Measurements from ENCODE around the gene BCLAF1.
A peak's percentile ranks its signal among the peaks of the same experiment; 100 is the strongest.

BCLAF1 gene

GRCh38 chr6:136290410-136291010, 864 bp upstream of the BCLAF1 start:
- peak; percentile 91 for DNase-seq (ENCODE audit: low spot score)
- no peak for TF ChIP-seq CTCF (IDR thresholded peaks at IDR 0.05)
- peak overlapping the region; percentile 85 for H3K4me3 ChIP-seq
- peak overlapping the region; percentile 98 to 100 for H3K27ac ChIP-seq

GRCh38 chr6:136289327-136289578, 393 bp downstream of the BCLAF1 start:
- TF ChIP-seq CTCF (IDR thresholded peaks at IDR 0.05), result no peak
- peak; percentile 94 for DNase-seq (ENCODE audit: low spot score)
- Histone ChIP-seq H3K4me3 (peak overlapping the region; percentile 85), H3K27ac (peak overlapping the region; percentile 98 to 100)

DNA sequence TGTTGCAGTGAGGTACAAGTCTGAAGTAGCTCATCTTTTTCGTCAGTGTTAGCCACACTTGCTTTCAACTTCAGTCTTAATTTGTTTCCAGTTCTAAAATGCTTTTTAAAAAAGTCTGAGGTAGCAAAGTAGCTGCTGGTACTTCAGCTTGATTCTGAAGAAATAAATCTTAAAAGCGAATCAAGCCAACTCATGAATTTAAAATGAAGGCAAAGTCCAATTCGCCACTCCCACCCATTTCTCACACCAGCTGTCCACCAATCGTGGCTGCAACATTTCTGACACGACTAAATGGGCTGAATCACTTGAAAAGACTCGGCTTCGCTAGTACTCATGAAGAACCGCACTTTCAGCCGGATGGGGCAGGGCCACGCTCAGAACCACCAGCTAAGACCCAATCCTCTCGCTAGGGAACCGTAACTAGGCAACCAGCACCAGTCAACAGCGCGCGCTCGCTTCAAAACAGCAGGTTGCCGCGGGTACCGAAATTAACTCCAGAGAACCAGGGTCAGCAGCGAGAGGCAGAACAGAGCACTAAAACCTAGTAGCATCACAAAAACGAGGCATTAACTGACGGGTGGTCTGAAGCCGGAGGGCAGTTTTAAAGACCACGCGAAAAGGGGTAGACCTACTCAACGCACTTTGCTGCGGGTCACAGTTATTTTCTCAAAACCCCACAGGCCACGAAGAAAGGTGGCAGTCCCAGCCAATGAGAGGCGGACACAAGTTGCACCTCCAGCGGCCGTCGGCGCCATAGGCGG, 900 bp downstream of the BCLAF1 start:
- no peak for TF ChIP-seq CTCF (IDR thresholded peaks at IDR 0.05)
- Histone ChIP-seq H3K27ac (peak overlapping the region; percentile 98 to 100), H3K4me3 (peak overlapping the region; percentile 85)
- peak; percentile 96 for DNase-seq (ENCODE audit: low spot score)

- peak overlapping the region; percentile 25 for H3K4me3 ChIP-seq
- no peak for DNase-seq (ENCODE audit: low spot score)
- TF ChIP-seq CTCF (IDR thresholded peaks at IDR 0.05), result no peak
- H3K27ac ChIP-seq, result peak overlapping the region in 1 of 2 donors; percentile 29
Observed at GRCh38 chr6:136284909-136285308, 4.7 kb downstream of the BCLAF1 start.

DNA sequence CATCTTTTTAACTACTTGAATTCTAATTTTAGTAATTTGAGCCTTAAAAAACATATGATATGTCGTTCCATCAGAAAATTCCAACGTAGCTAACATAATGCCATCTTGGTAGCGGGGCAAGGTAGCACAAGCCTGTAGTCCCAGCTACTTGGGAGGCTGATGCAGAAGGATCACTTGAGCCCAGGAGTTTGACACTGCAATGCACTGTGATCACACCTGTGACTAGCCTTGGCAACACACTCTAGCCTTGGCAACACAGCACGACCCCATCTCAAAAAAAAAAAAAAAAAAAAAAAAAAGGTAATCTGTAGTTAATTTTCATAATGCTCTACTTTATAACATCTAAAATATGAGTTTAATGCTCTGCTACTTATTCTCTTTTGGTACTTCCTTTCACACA, 6.7 kb downstream of the BCLAF1 start:
- H3K27ac ChIP-seq, result no peak overlapping the region
- TF ChIP-seq CTCF (IDR thresholded peaks at IDR 0.05), result no peak
- no peak for DNase-seq (ENCODE audit: low spot score)
- H3K4me3 ChIP-seq, result peak overlapping the region; percentile 12

DNA sequence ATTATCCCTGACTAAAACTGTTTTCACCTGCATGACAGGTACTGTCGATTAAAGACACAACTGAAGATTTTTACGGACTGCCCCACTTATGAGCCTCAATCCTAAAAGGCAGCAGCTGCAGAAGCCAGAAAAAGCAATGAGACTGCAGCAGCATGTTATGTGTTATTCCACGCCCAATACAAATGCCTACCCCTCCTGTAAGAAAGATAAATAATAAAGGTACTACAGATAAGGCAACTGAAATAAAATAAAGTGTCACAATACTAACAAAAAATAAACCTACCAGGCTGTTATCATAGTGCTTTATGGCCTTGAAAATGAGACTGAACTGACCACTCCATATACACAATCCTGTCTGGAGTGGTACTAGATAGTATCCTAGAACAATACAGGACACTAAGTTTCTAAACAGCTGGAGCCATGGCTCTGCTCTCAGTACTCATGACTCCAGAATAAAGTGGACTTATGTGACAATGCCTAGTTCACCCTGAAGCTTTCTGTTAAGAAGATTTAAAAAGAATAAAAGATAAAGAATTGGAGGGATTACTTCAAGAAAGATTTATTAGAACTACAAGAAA, 9.5 kb downstream of the BCLAF1 start:
- DNase-seq (ENCODE audit: low spot score), result no peak
- Histone ChIP-seq H3K27ac (no peak overlapping the region), H3K4me3 (no peak overlapping the region)
- TF ChIP-seq CTCF (IDR thresholded peaks at IDR 0.05), result no peak

DNA sequence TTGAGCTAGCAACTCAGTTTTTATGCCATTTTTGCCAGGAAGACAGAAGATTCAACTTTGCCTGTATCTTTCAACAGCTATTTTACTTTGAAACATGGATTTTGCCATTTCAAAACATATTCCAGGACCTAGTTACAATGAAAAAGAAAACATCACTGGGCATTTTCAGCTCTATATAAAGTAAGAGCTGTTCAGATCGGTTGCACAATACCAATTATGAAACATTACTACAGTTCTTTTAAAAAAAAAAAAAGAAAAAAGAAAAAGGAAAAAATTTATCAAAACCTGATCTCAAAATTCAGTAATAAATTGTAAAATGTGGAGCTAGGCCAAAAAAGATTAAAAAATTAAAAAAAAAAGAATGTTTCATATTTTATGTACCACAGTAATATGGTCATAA, 15.6 kb downstream of the BCLAF1 start:
- no peak for DNase-seq (ENCODE audit: low spot score)
- Histone ChIP-seq H3K4me3 (no peak overlapping the region), H3K27ac (no peak overlapping the region)
- TF ChIP-seq CTCF (IDR thresholded peaks at IDR 0.05), result no peak
